Mesothelial cell of epicardium (in vitro differentiated cells): ENCODE results near the gene LMTK2. TPM values are rescaled to one million over a fixed set of nuclear protein-coding genes. Genes with fewer than 3 reads are reported as not detected.

ENCODE experiments used
- DNase-seq, 2 experiments: peaks; one replicate each; pipeline ENCODE4 v3.0.0; 2021; ENCODE audit warnings: low spot score in 2 of 2; ENCODE audit not compliant: unreplicated experiment in 2 of 2
- H3K27ac Mint-ChIP-seq: 2 replicates; pipeline ENCODE4 v1.8.0; 2021; ENCODE audit warnings: mixed read lengths
- H3K27me3 Mint-ChIP-seq: 2 replicates; pipeline ENCODE4 v1.8.0; 2021; ENCODE audit warnings: low read depth, mixed read lengths
- H3K36me3 Mint-ChIP-seq: 2 replicates; pipeline ENCODE4 v1.8.0; 2021; ENCODE audit warnings: mixed read lengths
- H3K4me1 Mint-ChIP-seq: 2 replicates; pipeline ENCODE4 v1.8.0; 2021; ENCODE audit warnings: mixed read lengths
- H3K4me3 Mint-ChIP-seq: 2 replicates; pipeline ENCODE4 v1.8.0; 2021; ENCODE audit warnings: mild to moderate bottlenecking, moderate library complexity, mixed read lengths
- H3K9me3 Mint-ChIP-seq: 2 replicates; pipeline ENCODE4 v1.8.0; 2021; ENCODE audit warnings: mixed read lengths
- CTCF ChIP-seq: fragments of 200-600 bp; sonication (generic); IDR thresholded peaks from one replicate; pipeline ENCODE4 v1.5.0; 2021; ENCODE audit warnings: antibody characterized with exemption; ENCODE audit not compliant: unreplicated experiment
- total RNA-seq: library from RNA; stranded (reverse); gene quantifications from 3 replicates; pipeline ENCODE4 v1.2.1, GENCODE V29; 2021

Gene LMTK2
- total RNA-seq, 1 donor from 2014 or later: 23.1 TPM

GRCh38 chr7:98206451-98207330, 100.0 kb downstream of the LMTK2 start:
- Mint-ChIP-seq H3K4me1 (no peaks in the 10 kb centered on the region), H3K36me3 (peaks cover 22% of the 10 kb centered on the region), H3K4me3 (no peak overlapping the region), H3K27me3 (peaks cover 1% of the 10 kb centered on the region), H3K27ac (no peak overlapping the region), H3K9me3 (no peaks in the 10 kb centered on the region)
- no peak for DNase-seq
- TF ChIP-seq CTCF: no peak

GRCh38 chr7:98209166-98209920, 102.7 kb downstream of the LMTK2 start:
- Mint-ChIP-seq H3K36me3 (peaks cover 12% of the 10 kb centered on the region), H3K27me3 (peaks cover 5% of the 10 kb centered on the region), H3K27ac (peak overlapping the region; percentile 12), H3K4me1 (no peaks in the 10 kb centered on the region), H3K9me3 (no peaks in the 10 kb centered on the region), H3K4me3 (peak overlapping the region; percentile 60)
- DNase-seq: no peak
- TF ChIP-seq CTCF: no peak

GRCh38 chr7:98210513-98211220, 104.0 kb downstream of the LMTK2 start:
- no peak for TF ChIP-seq CTCF
- Mint-ChIP-seq H3K4me1 (no peaks in the 10 kb centered on the region), H3K36me3 (peaks cover 8% of the 10 kb centered on the region), H3K27me3 (peaks cover 5% of the 10 kb centered on the region), H3K27ac (no peak overlapping the region), H3K9me3 (no peaks in the 10 kb centered on the region), H3K4me3 (peak overlapping the region; percentile 60)
- DNase-seq: no peak

- Mint-ChIP-seq H3K36me3 (peaks cover 3% of the 10 kb centered on the region), H3K9me3 (no peaks in the 10 kb centered on the region), H3K4me1 (no peaks in the 10 kb centered on the region), H3K27me3 (peaks cover 5% of the 10 kb centered on the region), H3K4me3 (peak within 1 kb of the TSS; percentile 60), H3K27ac (no peak within 1 kb of the TSS)
- TF ChIP-seq CTCF: no peak
- no peak for DNase-seq
Measured at GRCh38 chr7:98211221-98211675, 104.6 kb downstream of the LMTK2 start, which contains the start of gene BHLHA15. BHLHA15 (plus strand) TSS chr7:98211439; CDS start chr7:98212310, 871 bp downstream.
